ENCODE data around the gene ARHGAP15. TPM values are rescaled to one million over a fixed set of nuclear protein-coding genes. Genes with fewer than 3 reads are reported as not detected.
A peak's percentile ranks its signal among the peaks of the same experiment; 100 is the strongest.

The ARHGAP15 gene
- total RNA-seq, 1 donor from 2014 or later: not detected

GRCh38 chr2:143776526-143777297, 647.5 kb downstream of the ARHGAP15 start:
- Mint-ChIP-seq H3K27me3 (ENCODE audit: low read depth, unreplicated experiment) (peaks cover 4% of the 10 kb centered on the region), H3K4me1 (ENCODE audit: low read depth, unreplicated experiment) (no peaks in the 10 kb centered on the region), H3K27ac (ENCODE audit: unreplicated experiment) (no peak overlapping the region), H3K9me3 (ENCODE audit: unreplicated experiment) (no peaks in the 10 kb centered on the region), H3K4me3 (ENCODE audit: unreplicated experiment) (no peak overlapping the region), H3K36me3 (ENCODE audit: low read depth, unreplicated experiment) (no peaks in the 10 kb centered on the region)
- Histone ChIP-seq H4K20me1 (ENCODE audit: insufficient read depth, low read length) (no peaks in the 10 kb centered on the region), H3K79me2 (ENCODE audit: insufficient read depth, low read length) (no peaks in the 10 kb centered on the region), H3K9ac (ENCODE audit: low read length) (no peak overlapping the region), H3K4me2 (ENCODE audit: low read length) (no peak overlapping the region), H3K27ac (ENCODE audit: low read depth, low read length) (no peak overlapping the region), H3K9me3 (ENCODE audit: insufficient read depth, low read depth, low read length) (no peaks in the 10 kb centered on the region), H2AFZ (ENCODE audit: low read depth, low read length) (no peak overlapping the region), H3K36me3 (ENCODE audit: insufficient read depth, low read length) (no peaks in the 10 kb centered on the region), H3K4me3 (ENCODE audit: insufficient read depth, low read depth, low read length) (no peak overlapping the region), H3K4me1 (ENCODE audit: insufficient read depth, low read length) (peaks cover 3% of the 10 kb centered on the region), H3K27me3 (ENCODE audit: insufficient read depth, low read length) (no peaks in the 10 kb centered on the region)
- FAIRE-seq: no peak
- no peak for TF ChIP-seq EZH2 (IDR thresholded peaks at IDR 0.05; ENCODE audit: insufficient read depth, low read length)
- no peak for DNase-seq (ENCODE audit: low read depth)

DNA sequence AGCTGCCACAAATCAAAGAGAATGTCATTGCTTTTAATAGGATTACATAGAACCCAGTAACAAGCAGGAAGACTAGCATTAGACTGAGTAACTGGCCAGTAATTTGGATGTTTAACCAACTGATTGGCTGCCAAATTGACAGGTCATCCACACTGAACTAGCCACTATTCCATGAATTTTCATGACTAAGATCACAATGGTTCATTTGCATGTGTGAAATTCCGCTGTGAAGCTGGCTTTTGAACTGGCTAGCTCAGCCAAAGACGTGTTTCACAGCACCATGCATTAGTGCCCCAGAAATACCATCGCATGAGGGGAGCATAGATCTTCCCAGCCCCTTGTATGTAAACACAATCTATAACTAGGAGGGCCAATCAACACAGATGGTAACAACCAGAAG, 649.8 kb downstream of the ARHGAP15 start:
- Histone ChIP-seq H3K4me3 (ENCODE audit: insufficient read depth, low read depth, low read length) (no peak overlapping the region), H3K4me2 (ENCODE audit: low read length) (no peak overlapping the region), H3K27me3 (ENCODE audit: insufficient read depth, low read length) (no peaks in the 10 kb centered on the region), H2AFZ (ENCODE audit: low read depth, low read length) (no peak overlapping the region), H3K36me3 (ENCODE audit: insufficient read depth, low read length) (no peaks in the 10 kb centered on the region), H3K9me3 (ENCODE audit: insufficient read depth, low read depth, low read length) (no peaks in the 10 kb centered on the region), H3K79me2 (ENCODE audit: insufficient read depth, low read length) (no peaks in the 10 kb centered on the region), H3K4me1 (ENCODE audit: insufficient read depth, low read length) (peaks cover 3% of the 10 kb centered on the region), H4K20me1 (ENCODE audit: insufficient read depth, low read length) (no peaks in the 10 kb centered on the region), H3K9ac (ENCODE audit: low read length) (no peak overlapping the region), H3K27ac (ENCODE audit: low read depth, low read length) (no peak overlapping the region)
- TF ChIP-seq EZH2 (IDR thresholded peaks at IDR 0.05; ENCODE audit: insufficient read depth, low read length) (no peak), CTCF (IDR thresholded peaks at IDR 0.05; ENCODE audit: insufficient read depth, low read depth, low read length) (no peak)
- FAIRE-seq: no peak
- Mint-ChIP-seq H3K27me3 (ENCODE audit: low read depth, unreplicated experiment) (peaks cover 2% of the 10 kb centered on the region), H3K4me1 (ENCODE audit: low read depth, unreplicated experiment) (no peaks in the 10 kb centered on the region), H3K36me3 (ENCODE audit: low read depth, unreplicated experiment) (no peaks in the 10 kb centered on the region), H3K27ac (ENCODE audit: unreplicated experiment) (no peak overlapping the region), H3K4me3 (ENCODE audit: unreplicated experiment) (no peak overlapping the region), H3K9me3 (ENCODE audit: unreplicated experiment) (no peaks in the 10 kb centered on the region)
- peak; percentile 75 for DNase-seq (ENCODE audit: low read depth)

GRCh38 chr2:143786026-143786765, 657.0 kb downstream of the ARHGAP15 start:
- H3K27me3 ChIP-seq (ENCODE audit: insufficient read depth, low read length): no peaks in the 10 kb centered on the region
- no peak overlapping the region for H3K4me3 ChIP-seq (ENCODE audit: insufficient read depth, low read depth, low read length)
- no peaks in the 10 kb centered on the region for H4K20me1 ChIP-seq (ENCODE audit: insufficient read depth, low read length)
- H3K79me2 ChIP-seq (ENCODE audit: insufficient read depth, low read length): no peaks in the 10 kb centered on the region
- H2AFZ ChIP-seq (ENCODE audit: low read depth, low read length): no peak overlapping the region
- H3K9me3 Mint-ChIP-seq (ENCODE audit: unreplicated experiment): peaks cover 4% of the 10 kb centered on the region
- H3K27ac ChIP-seq (ENCODE audit: low read depth, low read length): no peak overlapping the region
- FAIRE-seq: no peak
- H3K27ac Mint-ChIP-seq (ENCODE audit: unreplicated experiment): no peak overlapping the region
- H3K9me3 ChIP-seq (ENCODE audit: insufficient read depth, low read depth, low read length): no peaks in the 10 kb centered on the region
- no peaks in the 10 kb centered on the region for H3K4me1 Mint-ChIP-seq (ENCODE audit: low read depth, unreplicated experiment)
- H3K4me1 ChIP-seq (ENCODE audit: insufficient read depth, low read length): no peaks in the 10 kb centered on the region
- H3K27me3 Mint-ChIP-seq (ENCODE audit: low read depth, unreplicated experiment): peaks cover 2% of the 10 kb centered on the region
- no peak overlapping the region for H3K4me3 Mint-ChIP-seq (ENCODE audit: unreplicated experiment)
- TF ChIP-seq EZH2 (IDR thresholded peaks at IDR 0.05; ENCODE audit: insufficient read depth, low read length): no peak
- no peak for TF ChIP-seq CTCF (IDR thresholded peaks at IDR 0.05; ENCODE audit: insufficient read depth, low read depth, low read length)
- no peak for DNase-seq (ENCODE audit: low read depth)
- peaks cover 3% of the 10 kb centered on the region for H3K36me3 Mint-ChIP-seq (ENCODE audit: low read depth, unreplicated experiment)
- no peak overlapping the region for H3K9ac ChIP-seq (ENCODE audit: low read length)
- H3K36me3 ChIP-seq (ENCODE audit: insufficient read depth, low read length): no peaks in the 10 kb centered on the region
- no peak overlapping the region for H3K4me2 ChIP-seq (ENCODE audit: low read length)
